Upper lobe of left lung (tissue), 4 donors: ENCODE measurements around the gene SH3PXD2A.

ENCODE experiments used
- EP300 ChIP-seq, 4 donors: sonication (generic); formaldehyde crosslinking; IDR thresholded peaks; one replicate each; pipeline ENCODE4 v1.5.1; 2017; ENCODE audit warnings: antibody characterized with exemption in 4 of 4, control low read depth in 2 of 4
- TF ChIP-seq, protein P1 (sequence below), 6 experiments: fragments of 450-650 bp in 4 of 6; fragments of 200-600 bp in 2 of 6; sonication (generic) in 2 of 6; IDR thresholded peaks; one replicate each; pipeline ENCODE4 v1.5.1; 2016 to 2019; ENCODE audit warnings: antibody characterized with exemption in 6 of 6

DNA sequence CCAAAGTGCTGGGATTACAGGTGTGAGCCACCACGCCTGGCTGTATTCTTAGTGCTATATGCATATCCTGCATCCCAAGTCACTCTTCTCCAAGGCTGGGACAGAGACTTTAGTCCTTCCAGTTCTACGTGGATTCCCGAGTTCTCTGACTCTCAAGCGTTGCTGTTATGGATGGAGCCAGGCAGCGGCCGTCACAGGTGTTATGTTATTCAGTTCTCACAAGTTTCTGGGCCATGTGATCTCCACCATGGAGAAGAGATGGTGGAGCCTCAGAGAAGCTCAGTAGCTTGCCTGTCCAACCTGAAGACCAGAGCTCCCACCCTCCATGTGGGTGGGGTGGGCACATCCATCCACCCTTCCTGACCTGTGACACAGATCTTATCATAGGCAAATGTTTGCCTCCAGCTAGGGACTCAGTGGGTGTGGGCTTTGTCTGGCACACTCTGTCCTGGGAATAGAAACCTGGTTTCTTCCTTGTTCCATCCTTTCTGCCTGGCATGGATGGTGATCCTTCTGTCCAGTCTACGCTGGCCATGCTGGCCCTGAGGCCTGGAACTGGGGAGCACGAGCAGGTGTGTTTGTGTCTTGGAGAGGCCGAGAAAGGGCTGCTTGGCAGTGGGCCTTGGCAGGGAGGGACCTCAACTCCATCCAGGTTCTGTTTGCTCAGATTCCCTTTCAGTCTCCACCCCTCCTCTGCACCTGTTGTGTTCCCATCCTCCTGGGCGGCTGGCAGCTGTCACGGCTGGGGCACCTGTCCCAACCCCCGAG, 306.6 kb downstream of the SH3PXD2A start:
- no peak for TF ChIP-seq EP300 (IDR thresholded peaks at IDR 0.05)
- TF ChIP-seq, protein P1, sequence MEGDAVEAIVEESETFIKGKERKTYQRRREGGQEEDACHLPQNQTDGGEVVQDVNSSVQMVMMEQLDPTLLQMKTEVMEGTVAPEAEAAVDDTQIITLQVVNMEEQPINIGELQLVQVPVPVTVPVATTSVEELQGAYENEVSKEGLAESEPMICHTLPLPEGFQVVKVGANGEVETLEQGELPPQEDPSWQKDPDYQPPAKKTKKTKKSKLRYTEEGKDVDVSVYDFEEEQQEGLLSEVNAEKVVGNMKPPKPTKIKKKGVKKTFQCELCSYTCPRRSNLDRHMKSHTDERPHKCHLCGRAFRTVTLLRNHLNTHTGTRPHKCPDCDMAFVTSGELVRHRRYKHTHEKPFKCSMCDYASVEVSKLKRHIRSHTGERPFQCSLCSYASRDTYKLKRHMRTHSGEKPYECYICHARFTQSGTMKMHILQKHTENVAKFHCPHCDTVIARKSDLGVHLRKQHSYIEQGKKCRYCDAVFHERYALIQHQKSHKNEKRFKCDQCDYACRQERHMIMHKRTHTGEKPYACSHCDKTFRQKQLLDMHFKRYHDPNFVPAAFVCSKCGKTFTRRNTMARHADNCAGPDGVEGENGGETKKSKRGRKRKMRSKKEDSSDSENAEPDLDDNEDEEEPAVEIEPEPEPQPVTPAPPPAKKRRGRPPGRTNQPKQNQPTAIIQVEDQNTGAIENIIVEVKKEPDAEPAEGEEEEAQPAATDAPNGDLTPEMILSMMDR (IDR thresholded peaks at IDR 0.05): no peak
